HEK293 (cell line): Measurements from ENCODE around the gene ZNF17.

Experiments used
- CTCF ChIP-seq: fragments of 450-650 bp; formaldehyde crosslinking; IDR thresholded peaks from 2 replicates; pipeline ENCODE4 v1.5.1; 2016; ENCODE audit warnings: missing biosample characterization, missing genetic modification characterization
- HOXD13 ChIP-seq: sonication (generic); formaldehyde crosslinking; IDR thresholded peaks from 2 replicates; pipeline ENCODE4 v1.8.0; 2022; ENCODE audit warnings: missing genetic modification reagents, borderline replicate concordance
- MYNN ChIP-seq: fragments of 450-650 bp; formaldehyde crosslinking; IDR thresholded peaks from 2 replicates; pipeline ENCODE4 v1.5.1; 2016; ENCODE audit warnings: missing biosample characterization, missing genetic modification characterization, borderline replicate concordance
- OVOL3 ChIP-seq: fragments of 450-650 bp; formaldehyde crosslinking; IDR thresholded peaks from 2 replicates; pipeline ENCODE4 v1.5.1; 2016; ENCODE audit warnings: missing biosample characterization, missing genetic modification characterization
- PRDM1 ChIP-seq: fragments of 450-650 bp; formaldehyde crosslinking; IDR thresholded peaks from 2 replicates; pipeline ENCODE4; 2016; ENCODE audit warnings: missing biosample characterization, missing genetic modification characterization
- RBAK ChIP-seq: fragments of 450-650 bp; formaldehyde crosslinking; IDR thresholded peaks from 2 replicates; pipeline ENCODE4 v1.5.1; 2016; ENCODE audit warnings: missing biosample characterization, missing genetic modification characterization
- ZNF239 ChIP-seq: fragments of 450-650 bp; formaldehyde crosslinking; IDR thresholded peaks from 2 replicates; pipeline ENCODE4 v1.5.1; 2016; ENCODE audit warnings: missing biosample characterization, missing genetic modification characterization
- ZNF274 ChIP-seq, 2 experiments: fragments of 200-500 bp in 1 of 2; fragments of 450-650 bp in 1 of 2; sonication (Bioruptor generic) in 1 of 2; formaldehyde crosslinking in 1 of 2; IDR thresholded peaks; 2 replicates each; pipeline versions ENCODE4 v1.5.1 to v1.6.1; 2014 to 2016; ENCODE audit warnings: borderline replicate concordance in 1 of 2, inconsistent platforms in 1 of 2, low read length in 1 of 2, missing biosample characterization in 1 of 2, missing genetic modification characterization in 1 of 2
- ZNF549 ChIP-seq: fragments of 450-650 bp; IDR thresholded peaks from 2 replicates; pipeline ENCODE4 v1.5.1; 2018; ENCODE audit warnings: missing biosample characterization, missing genetic modification characterization, mild to moderate bottlenecking, inconsistent platforms, moderate library complexity
- ZNF664 ChIP-seq: fragments of 450-650 bp; formaldehyde crosslinking; IDR thresholded peaks from 2 replicates; pipeline ENCODE4 v1.5.1; 2016; ENCODE audit warnings: missing biosample characterization, missing genetic modification characterization
- ZNF792 ChIP-seq: fragments of 450-650 bp; formaldehyde crosslinking; IDR thresholded peaks from 2 replicates; pipeline ENCODE4 v1.5.1; 2016; ENCODE audit warnings: missing biosample characterization, missing genetic modification characterization
- ZXDB ChIP-seq: fragments of 450-650 bp; formaldehyde crosslinking; IDR thresholded peaks from 2 replicates; pipeline ENCODE4 v1.5.1; 2016; ENCODE audit warnings: missing biosample characterization, missing genetic modification characterization
- TF ChIP-seq, protein P1 (sequence below): fragments of 450-650 bp; IDR thresholded peaks from 2 replicates; pipeline ENCODE4 v1.5.1; 2018; ENCODE audit warnings: missing biosample characterization, mild to moderate bottlenecking, missing genetic modification characterization

DNA sequence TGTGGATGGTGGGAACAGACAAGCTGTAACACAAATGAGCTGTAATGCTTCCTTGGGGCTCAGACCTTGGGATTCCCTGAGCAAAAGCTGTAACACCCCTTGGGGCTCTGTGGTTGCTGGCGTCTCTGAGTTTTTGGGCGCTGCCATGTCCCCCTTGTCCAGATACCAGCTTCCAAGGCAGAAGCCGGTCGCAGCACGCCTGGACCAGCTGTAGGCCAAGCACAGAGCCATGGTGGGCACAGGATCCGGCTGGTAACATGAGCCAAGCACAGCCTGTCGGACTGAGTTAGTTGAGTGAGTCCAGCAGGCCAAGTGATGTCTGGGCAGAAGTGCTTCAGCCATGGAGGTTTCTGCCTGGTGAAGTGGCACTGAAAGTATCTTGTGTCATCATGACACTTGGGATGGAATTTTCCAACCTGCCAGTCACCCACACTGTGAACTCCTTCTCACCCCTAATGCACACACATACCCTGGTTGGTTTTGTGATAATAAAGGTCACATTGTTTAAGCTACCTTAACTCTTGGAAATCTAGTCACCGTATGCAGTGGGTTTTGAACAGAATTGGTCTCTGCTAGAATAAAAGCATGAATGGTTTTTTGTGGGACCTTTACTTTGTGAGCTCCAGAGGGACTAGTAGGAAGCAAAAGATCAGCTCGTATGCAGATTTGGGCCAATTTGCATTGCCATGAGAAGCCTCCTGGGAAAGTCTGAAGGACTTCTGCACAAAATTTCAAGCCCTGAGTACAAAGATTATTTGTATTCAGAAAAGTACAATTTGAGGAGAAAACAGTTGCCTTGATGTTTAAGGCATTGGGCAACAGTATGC, 7.0 kb upstream of the ZNF17 start:
- no peak for TF ChIP-seq PRDM1
- no peak for TF ChIP-seq RBAK (tag by site-specific recombination)
- no peak for TF ChIP-seq ZNF792 (tag by site-specific recombination)
- no peak for TF ChIP-seq ZNF274 (IDR thresholded peaks at IDR 0.05; ENCODE audit: low read length)
- TF ChIP-seq ZNF274 (tag by site-specific recombination; IDR thresholded peaks at IDR 0.05; ENCODE audit: borderline replicate concordance), result no peak
- no peak for TF ChIP-seq CTCF
- TF ChIP-seq ZNF664, result no peak
- TF ChIP-seq, protein P1, sequence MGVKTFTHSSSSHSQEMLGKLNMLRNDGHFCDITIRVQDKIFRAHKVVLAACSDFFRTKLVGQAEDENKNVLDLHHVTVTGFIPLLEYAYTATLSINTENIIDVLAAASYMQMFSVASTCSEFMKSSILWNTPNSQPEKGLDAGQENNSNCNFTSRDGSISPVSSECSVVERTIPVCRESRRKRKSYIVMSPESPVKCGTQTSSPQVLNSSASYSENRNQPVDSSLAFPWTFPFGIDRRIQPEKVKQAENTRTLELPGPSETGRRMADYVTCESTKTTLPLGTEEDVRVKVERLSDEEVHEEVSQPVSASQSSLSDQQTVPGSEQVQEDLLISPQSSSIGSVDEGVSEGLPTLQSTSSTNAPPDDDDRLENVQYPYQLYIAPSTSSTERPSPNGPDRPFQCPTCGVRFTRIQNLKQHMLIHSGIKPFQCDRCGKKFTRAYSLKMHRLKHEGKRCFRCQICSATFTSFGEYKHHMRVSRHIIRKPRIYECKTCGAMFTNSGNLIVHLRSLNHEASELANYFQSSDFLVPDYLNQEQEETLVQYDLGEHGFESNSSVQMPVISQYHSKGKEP (tag by site-specific recombination), result no peak
- no peak for TF ChIP-seq MYNN (tag by site-specific recombination)
- TF ChIP-seq OVOL3 (tag by site-specific recombination), result no peak
- TF ChIP-seq ZNF549 (tag by site-specific recombination), result no peak
- no peak for TF ChIP-seq ZXDB (tag by site-specific recombination)
- TF ChIP-seq HOXD13 (CRISPR knock-in tag), result no peak
- no peak for TF ChIP-seq ZNF239 (tag by site-specific recombination)
